LHCN-M2 (cell line): Measurements from ENCODE around the gene STK38. TPM values are rescaled to one million over a fixed set of nuclear protein-coding genes. Genes with fewer than 3 reads are reported as not detected.

Source experiments
- total RNA-seq: library from RNA; depleted of rRNA; stranded (reverse); fragments of >200 nt; gene quantifications from 2 replicates; pipeline ENCODE4 v1.2.3, GENCODE V29; 2014; rRNA removed

Gene STK38
- total RNA-seq, 1 experiment from 2014 or later = 36.9 TPM

Other genes with a start within 250 kb of the STK38 start
- gene BNIP5, start 210.6 kb downstream of the STK38 start, total RNA-seq = not detected in 2 replicates
- 0.17 TPM in 1 of 2 replicates, not detected in the other for gene ETV7, start 159.8 kb downstream of the STK38 start, total RNA-seq
- 0.06 TPM in 1 of 2 replicates, not detected in the other for gene PXT1, start 104.6 kb downstream of the STK38 start, total RNA-seq
- 46.1 and 47.5 TPM in 2 replicates for gene KCTD20, start 104.5 kb downstream of the STK38 start, total RNA-seq
- 137 and 181 TPM in 2 replicates for gene SRSF3, start 46.9 kb upstream of the STK38 start, total RNA-seq
- 560 and 669 TPM in 2 replicates for gene CDKN1A, start 131.2 kb upstream of the STK38 start, total RNA-seq
- gene RAB44, start 150.3 kb upstream of the STK38 start, total RNA-seq = not detected in 2 replicates